GM12873 (cell line): Measurements from ENCODE around the gene MTM1.

ENCODE experiments used
- CTCF ChIP-seq: IDR thresholded peaks from 2 replicates; pipeline ENCODE4 v1.5.1; 2012; ENCODE audit warnings: low read depth, mild to moderate bottlenecking, moderate library complexity, low read length, control low read depth; ENCODE audit not compliant: insufficient read depth; ENCODE audit errors: missing control alignments

MTM1 gene

GRCh38 chrX:150663073-150663472, 94.7 kb downstream of the MTM1 start:
- no peak for TF ChIP-seq CTCF

GRCh38 chrX:150664290-150664689, 95.9 kb downstream of the MTM1 start:
- TF ChIP-seq CTCF: no peak

GRCh38 chrX:150676221-150676620, 107.8 kb downstream of the MTM1 start:
- TF ChIP-seq CTCF: no peak

- TF ChIP-seq CTCF: peak; percentile 49
Observed at GRCh38 chrX:150680974-150681373, 112.6 kb downstream of the MTM1 start.

GRCh38 chrX:150683112-150683511, 114.7 kb downstream of the MTM1 start:
- no peak for TF ChIP-seq CTCF

GRCh38 chrX:150683536-150684146, 115.2 kb downstream of the MTM1 start:
- peak; percentile 65 for TF ChIP-seq CTCF

- TF ChIP-seq CTCF: no peak
Observed at GRCh38 chrX:150688911-150689451, 120.6 kb downstream of the MTM1 start.
